Measurements from ENCODE around the gene MTM1. TPM values are rescaled to one million over a fixed set of nuclear protein-coding genes. Genes with fewer than 3 reads are reported as not detected.

Gene MTM1
- total RNA-seq, 4 donors from 2014 or later, result 13.5 to 27.2 (median 17.8) TPM

- TF ChIP-seq EP300 (IDR thresholded peaks at IDR 0.05) (no peak), POLR2A (IDR thresholded peaks at IDR 0.05) (no peak), CTCF (IDR thresholded peaks at IDR 0.05) (no peak)
- Histone ChIP-seq H3K4me3 (no peak overlapping the region), H3K27me3 (no peaks in the 10 kb centered on the region), H3K9me3 (no peaks in the 10 kb centered on the region), H3K27ac (no peak overlapping the region), H3K36me3 (peaks cover 0 to 22% (median 0%) of the 10 kb centered on the region in 3 donors), H3K4me1 (no peaks in the 10 kb centered on the region)
- DNase-seq (ENCODE audit: low spot score in 2 of 2), result no peak
- WGBS, 2 donors, result 11 to 25% methylated on average over 1 of the region's 1 CpG
Observed at GRCh38 chrX:150643271-150643670, 74.8 kb downstream of the MTM1 start.

- TF ChIP-seq POLR2A (IDR thresholded peaks at IDR 0.05) (no peak), EP300 (IDR thresholded peaks at IDR 0.05) (no peak), CTCF (IDR thresholded peaks at IDR 0.05) (no peak)
- DNase-seq (ENCODE audit: low spot score in 2 of 2), result no peak
- H3K4me1 ChIP-seq, result no peaks in the 10 kb centered on the region
- H3K4me3 ChIP-seq, result no peak overlapping the region
- no peak overlapping the region for H3K27ac ChIP-seq
- H3K27me3 ChIP-seq, result no peaks in the 10 kb centered on the region
- 78 to 83% methylated on average over 2 of the region's 2 CpGs for WGBS, 2 donors
- no peaks in the 10 kb centered on the region for H3K9me3 ChIP-seq
- peaks cover 0 to 22% (median 0%) of the 10 kb centered on the region in 3 donors for H3K36me3 ChIP-seq
Observed at GRCh38 chrX:150643958-150644357, 75.5 kb downstream of the MTM1 start.

GRCh38 chrX:150644422-150644821 is 76.0 kb downstream of the MTM1 start:
- WGBS, 2 donors, result 75 to 96% methylated on average over 4 of the region's 4 CpGs
- Histone ChIP-seq H3K4me1 (peaks cover 0 to 4% (median 0%) of the 10 kb centered on the region in 4 donors), H3K27me3 (no peaks in the 10 kb centered on the region), H3K27ac (no peak overlapping the region), H3K9me3 (no peaks in the 10 kb centered on the region), H3K36me3 (peaks cover 0 to 22% (median 0%) of the 10 kb centered on the region in 3 donors), H3K4me3 (no peak overlapping the region)
- TF ChIP-seq CTCF (IDR thresholded peaks at IDR 0.05) (no peak), POLR2A (IDR thresholded peaks at IDR 0.05) (no peak), EP300 (IDR thresholded peaks at IDR 0.05) (no peak)
- no peak for DNase-seq (ENCODE audit: low spot score in 2 of 2)

GRCh38 chrX:150647331-150647730 is 78.9 kb downstream of the MTM1 start:
- Histone ChIP-seq H3K27me3 (no peaks in the 10 kb centered on the region), H3K27ac (no peak overlapping the region), H3K4me3 (no peak overlapping the region), H3K4me1 (peaks cover 0 to 6% (median 0%) of the 10 kb centered on the region in 4 donors), H3K9me3 (no peaks in the 10 kb centered on the region), H3K36me3 (peaks cover 0 to 11% (median 0%) of the 10 kb centered on the region in 3 donors)
- WGBS, 2 donors, result 74 to 76% methylated on average over 5 of the region's 5 CpGs
- DNase-seq (ENCODE audit: low spot score in 2 of 2), result no peak
- no peak for TF ChIP-seq CTCF (IDR thresholded peaks at IDR 0.05)
- no peak for TF ChIP-seq EP300 (IDR thresholded peaks at IDR 0.05)
- no peak for TF ChIP-seq POLR2A (IDR thresholded peaks at IDR 0.05)

GRCh38 chrX:150648296-150648940 is 80.0 kb downstream of the MTM1 start:
- Histone ChIP-seq H3K36me3 (peaks cover 0 to 11% (median 0%) of the 10 kb centered on the region in 3 donors), H3K4me3 (no peak overlapping the region), H3K27me3 (no peaks in the 10 kb centered on the region), H3K27ac (no peak overlapping the region), H3K4me1 (peaks cover 0 to 6% (median 0%) of the 10 kb centered on the region in 4 donors), H3K9me3 (no peaks in the 10 kb centered on the region)
- no peak for TF ChIP-seq EP300 (IDR thresholded peaks at IDR 0.05)
- no peak for TF ChIP-seq POLR2A (IDR thresholded peaks at IDR 0.05)
- no peak for TF ChIP-seq CTCF (IDR thresholded peaks at IDR 0.05)
- 54 to 77% methylated on average over 4 of the region's 4 CpGs for WGBS, 2 donors
- no peak for DNase-seq (ENCODE audit: low spot score in 2 of 2)
